Smooth muscle cell (in vitro differentiated cells): ENCODE data around the gene EFCAB7. TPM values are rescaled to one million over a fixed set of nuclear protein-coding genes. Genes with fewer than 3 reads are reported as not detected.

Experiments
- DNase-seq: peaks from one replicate; lab custom pipeline; 2025; ENCODE audit not compliant: unreplicated experiment; lab: John Stamatoyannopoulos, UW
- H2AFZ ChIP-seq: fragments of 200-600 bp; sonication (generic); 2 replicates; pipeline ENCODE4 v1.6.0; 2016; ENCODE audit warnings: antibody characterized with exemption, low read depth, mild to moderate bottlenecking
- H3F3A ChIP-seq: fragments of 200-600 bp; sonication (generic); 2 replicates; pipeline ENCODE4 v1.6.0; 2017; ENCODE audit warnings: antibody characterized with exemption, low read depth
- H3K27ac ChIP-seq: fragments of 200-600 bp; sonication (generic); 2 replicates; pipeline ENCODE4 v1.5.1; 2016; ENCODE audit warnings: low read depth, mild to moderate bottlenecking
- H3K27me3 ChIP-seq: fragments of 200-600 bp; sonication (generic); 2 replicates; pipeline ENCODE4 v1.6.1; 2016; ENCODE audit warnings: low read depth, mild to moderate bottlenecking
- H3K36me3 ChIP-seq: fragments of 200-600 bp; sonication (generic); 2 replicates; pipeline ENCODE4 v1.5.1; 2016; ENCODE audit warnings: low read depth
- H3K4me1 ChIP-seq: fragments of 200-600 bp; sonication (generic); 2 replicates; pipeline ENCODE4 v1.5.1; 2016; ENCODE audit warnings: low read depth
- H3K4me2 ChIP-seq: fragments of 200-600 bp; sonication (generic); 2 replicates; pipeline ENCODE4 v1.6.0; 2016; ENCODE audit warnings: mild to moderate bottlenecking
- H3K4me3 ChIP-seq: fragments of 200-600 bp; sonication (generic); 2 replicates; pipeline ENCODE4 v1.5.1; 2016; ENCODE audit warnings: mild to moderate bottlenecking
- H3K79me2 ChIP-seq: fragments of 200-600 bp; sonication (generic); 2 replicates; pipeline ENCODE4 v1.6.0; 2016; ENCODE audit warnings: low read depth, mild to moderate bottlenecking
- H3K9ac ChIP-seq: fragments of 200-600 bp; sonication (generic); 2 replicates; pipeline ENCODE4 v1.6.0; 2016; ENCODE audit warnings: low read depth
- H3K9me3 ChIP-seq: fragments of 200-600 bp; sonication (generic); replicated peaks from 2 replicates; pipeline ENCODE4 v1.5.1; 2016; ENCODE audit warnings: low read depth
- H4K20me1 ChIP-seq: fragments of 200-600 bp; sonication (generic); 2 replicates; pipeline ENCODE4 v1.6.0; 2016; ENCODE audit warnings: low read depth
- whole genome bisulfite sequencing: methylation state at CpG from one replicate; pipeline ENCODE4 v1.1.7; 2016; ENCODE audit warnings: low lambda C conversion rate; 5-methylcytosine and 5-hydroxymethylcytosine counted together
- polyA plus RNA-seq: library from polyadenylated mRNA; unstranded; fragments of >200 nt; fragmentation: Nextera tagmentation; extraction: Ambion mirVana; gene quantifications from 2 replicates; pipeline ENCODE4 v1.2.1, GENCODE V29; 2016
- total RNA-seq: library from RNA; depleted of rRNA; stranded (reverse); fragments of >200 nt; gene quantifications from 2 replicates; pipeline ENCODE4 v1.2.3, GENCODE V29; 2014
- TF ChIP-seq, protein P1 (sequence below): fragments of 200-600 bp; sonication (generic); IDR thresholded peaks from 2 replicates; pipeline ENCODE4 v1.5.1; 2017; ENCODE audit warnings: borderline replicate concordance, mild to moderate bottlenecking, antibody characterized with exemption; ENCODE audit not compliant: insufficient read depth, poor library complexity, severe bottlenecking

The EFCAB7 gene
- total and polyA plus RNA-seq, 2 experiments from 2014 or later, result 3.5 to 5.4 TPM

DNA sequence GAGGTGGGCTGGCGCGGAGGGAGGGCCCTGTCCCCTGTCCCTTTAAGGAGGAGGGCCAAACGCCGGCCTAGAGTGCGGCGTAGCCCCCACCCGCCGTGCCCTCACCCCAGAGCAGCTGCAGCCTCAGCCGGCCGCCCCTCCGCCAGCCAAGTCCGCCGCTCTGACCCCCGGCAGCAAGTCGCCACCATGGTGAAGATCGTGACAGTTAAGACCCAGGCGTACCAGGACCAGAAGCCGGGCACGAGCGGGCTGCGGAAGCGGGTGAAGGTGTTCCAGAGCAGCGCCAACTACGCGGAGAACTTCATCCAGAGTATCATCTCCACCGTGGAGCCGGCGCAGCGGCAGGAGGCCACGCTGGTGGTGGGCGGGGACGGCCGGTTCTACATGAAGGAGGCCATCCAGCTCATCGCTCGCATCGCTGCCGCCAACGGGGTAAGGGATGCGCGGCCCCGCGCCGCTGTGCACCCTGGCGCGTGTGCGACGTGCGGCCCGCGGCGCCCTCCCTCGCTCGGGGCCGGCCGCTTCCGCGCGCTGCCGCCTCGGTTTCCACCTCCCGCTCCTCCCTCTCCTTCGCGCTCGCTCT is 70.1 kb downstream of the EFCAB7 start, which contains the start of gene PGM1:
PGM1 (plus strand) TSS at position 109 of the 583 bp plus-strand sequence; CDS start at position 187, 78 bp downstream.
- no peaks in the 10 kb centered on the region for H3K36me3 ChIP-seq
- H3K9me3 ChIP-seq, result no peaks in the 10 kb centered on the region
- peak within 1 kb of the TSS; percentile 92 for H3K4me2 ChIP-seq
- H3F3A ChIP-seq, result no peaks in the 10 kb centered on the region
- peak within 1 kb of the TSS; percentile 50 for H3K27ac ChIP-seq
- TF ChIP-seq, protein P1, sequence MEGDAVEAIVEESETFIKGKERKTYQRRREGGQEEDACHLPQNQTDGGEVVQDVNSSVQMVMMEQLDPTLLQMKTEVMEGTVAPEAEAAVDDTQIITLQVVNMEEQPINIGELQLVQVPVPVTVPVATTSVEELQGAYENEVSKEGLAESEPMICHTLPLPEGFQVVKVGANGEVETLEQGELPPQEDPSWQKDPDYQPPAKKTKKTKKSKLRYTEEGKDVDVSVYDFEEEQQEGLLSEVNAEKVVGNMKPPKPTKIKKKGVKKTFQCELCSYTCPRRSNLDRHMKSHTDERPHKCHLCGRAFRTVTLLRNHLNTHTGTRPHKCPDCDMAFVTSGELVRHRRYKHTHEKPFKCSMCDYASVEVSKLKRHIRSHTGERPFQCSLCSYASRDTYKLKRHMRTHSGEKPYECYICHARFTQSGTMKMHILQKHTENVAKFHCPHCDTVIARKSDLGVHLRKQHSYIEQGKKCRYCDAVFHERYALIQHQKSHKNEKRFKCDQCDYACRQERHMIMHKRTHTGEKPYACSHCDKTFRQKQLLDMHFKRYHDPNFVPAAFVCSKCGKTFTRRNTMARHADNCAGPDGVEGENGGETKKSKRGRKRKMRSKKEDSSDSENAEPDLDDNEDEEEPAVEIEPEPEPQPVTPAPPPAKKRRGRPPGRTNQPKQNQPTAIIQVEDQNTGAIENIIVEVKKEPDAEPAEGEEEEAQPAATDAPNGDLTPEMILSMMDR, result no peak
- peak within 1 kb of the TSS; percentile 63 for H3K9ac ChIP-seq
- peak within 1 kb of the TSS; percentile 97 for H3K4me3 ChIP-seq
- peaks cover 20% of the 10 kb centered on the region for H4K20me1 ChIP-seq
- H3K4me1 ChIP-seq, result no peaks in the 10 kb centered on the region
- peaks cover 19% of the 10 kb centered on the region for H3K79me2 ChIP-seq
- under 1% methylated on average over 52 of the region's 64 CpGs for WGBS
- no peaks in the 10 kb centered on the region for H3K27me3 ChIP-seq
- peak within 1 kb of the TSS; percentile 100 for H2AFZ ChIP-seq
- peak; percentile 55 for DNase-seq

DNA sequence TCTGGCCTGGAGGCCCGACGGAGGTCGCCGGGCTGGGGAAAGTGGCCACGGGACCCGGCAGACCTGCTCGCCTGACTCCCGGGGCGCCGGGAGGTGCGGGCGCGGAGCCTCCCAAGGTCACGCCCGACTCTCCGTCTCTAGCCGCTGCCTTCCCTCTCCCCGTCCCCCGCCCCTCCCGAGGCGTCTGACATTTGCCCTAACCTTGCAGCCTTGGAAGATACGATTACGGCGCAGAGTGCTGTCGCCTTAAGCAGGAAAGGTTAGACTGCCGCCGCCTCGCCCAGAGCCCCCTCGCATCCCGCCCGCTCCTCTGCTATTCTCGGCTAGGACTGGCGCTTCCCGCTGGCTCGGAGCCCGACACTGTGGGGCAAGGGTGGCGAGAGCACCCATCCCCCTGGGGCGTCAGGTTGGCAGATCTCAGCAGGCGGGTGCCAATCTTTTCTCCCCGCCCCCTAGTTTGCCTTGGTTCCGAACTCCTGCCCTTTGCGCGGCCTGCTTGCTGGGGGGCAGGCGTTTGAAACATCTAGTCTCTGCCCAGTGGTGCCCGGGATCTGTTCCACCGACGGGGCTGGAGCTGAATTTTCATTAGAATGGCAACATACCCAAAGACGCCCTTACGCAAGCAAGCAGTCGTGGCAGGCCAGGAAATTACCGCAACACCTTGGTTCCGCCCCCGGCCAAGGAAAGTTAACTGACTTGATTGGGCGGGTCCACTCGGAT is 70.7 kb downstream of the EFCAB7 start:
- no peaks in the 10 kb centered on the region for H3F3A ChIP-seq
- WGBS, result 4% methylated on average over 50 of the region's 55 CpGs
- peak overlapping the region; percentile 63 for H3K9ac ChIP-seq
- no peaks in the 10 kb centered on the region for H3K27me3 ChIP-seq
- H3K4me3 ChIP-seq, result peak overlapping the region; percentile 97
- DNase-seq, result peak; percentile 55
- H3K36me3 ChIP-seq, result no peaks in the 10 kb centered on the region
- H4K20me1 ChIP-seq, result peaks cover 26% of the 10 kb centered on the region
- peak overlapping the region; percentile 23 for H3K27ac ChIP-seq
- H3K79me2 ChIP-seq, result peaks cover 19% of the 10 kb centered on the region
- H3K9me3 ChIP-seq, result no peaks in the 10 kb centered on the region
- TF ChIP-seq, protein P1, result no peak
- peak overlapping the region; percentile 100 for H2AFZ ChIP-seq
- peak overlapping the region; percentile 92 for H3K4me2 ChIP-seq
- no peaks in the 10 kb centered on the region for H3K4me1 ChIP-seq

DNA sequence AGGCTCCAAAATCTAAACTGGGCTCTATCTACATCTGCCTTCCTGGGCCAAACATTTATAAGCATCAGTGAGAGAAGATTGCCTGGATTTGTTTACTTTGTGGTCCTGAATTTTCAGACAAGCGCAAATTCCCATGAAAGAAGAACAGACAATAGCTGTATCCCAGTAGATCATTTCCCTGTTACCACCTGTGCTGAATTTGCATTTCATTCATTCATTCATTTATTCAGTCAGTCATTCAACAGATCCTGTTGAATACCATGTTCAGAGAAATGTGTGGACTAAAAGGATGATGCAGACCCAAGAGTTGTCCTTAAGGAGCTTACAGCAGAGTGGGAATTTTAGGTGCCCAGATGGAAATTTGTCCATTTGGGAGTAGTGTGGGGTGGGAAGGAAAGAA is 72.1 kb downstream of the EFCAB7 start:
- Histone ChIP-seq H3K9ac (no peak overlapping the region), H2AFZ (no peak overlapping the region), H3K4me2 (peak overlapping the region; percentile 92), H4K20me1 (peaks cover 37% of the 10 kb centered on the region), H3K4me1 (no peaks in the 10 kb centered on the region), H3K4me3 (no peak overlapping the region), H3K27me3 (no peaks in the 10 kb centered on the region), H3K27ac (no peak overlapping the region), H3K79me2 (peaks cover 19% of the 10 kb centered on the region), H3K9me3 (no peaks in the 10 kb centered on the region), H3F3A (no peaks in the 10 kb centered on the region), H3K36me3 (no peaks in the 10 kb centered on the region)
- WGBS, result 100% methylated on average over 1 of the region's 1 CpG
- no peak for DNase-seq
- TF ChIP-seq, protein P1, result no peak

DNA sequence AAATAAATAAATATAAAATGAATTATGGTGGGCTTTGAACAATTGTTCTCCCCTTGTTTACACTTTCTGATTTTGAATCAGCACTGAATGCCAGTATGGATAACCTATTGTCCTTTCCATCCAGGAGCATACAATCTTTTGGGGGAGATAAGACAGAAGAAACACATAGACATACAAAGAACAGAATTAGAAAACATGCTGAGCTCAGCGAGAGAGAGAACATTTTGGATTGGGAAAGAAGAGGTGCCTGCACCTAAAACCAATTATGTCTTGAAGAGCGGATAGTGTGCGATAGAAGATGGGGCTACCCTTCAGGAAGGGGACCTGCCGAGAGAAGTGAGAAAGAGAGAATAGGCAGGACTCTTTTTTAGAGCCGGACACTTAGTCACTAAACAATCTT is 76.5 kb downstream of the EFCAB7 start:
- 90% methylated on average over 5 of the region's 5 CpGs for WGBS
- DNase-seq, result no peak
- peaks cover 27% of the 10 kb centered on the region for H3K79me2 ChIP-seq

More for the DNA sequence above, 76.5 kb downstream of the EFCAB7 start:
- Histone ChIP-seq H3K4me3 (no peak overlapping the region), H3K4me2 (no peak overlapping the region), H3K36me3 (no peaks in the 10 kb centered on the region), H3K27ac (no peak overlapping the region), H3K9ac (no peak overlapping the region), H2AFZ (no peak overlapping the region), H3K9me3 (no peaks in the 10 kb centered on the region), H3K27me3 (no peaks in the 10 kb centered on the region), H4K20me1 (peaks cover 79% of the 10 kb centered on the region), H3F3A (no peaks in the 10 kb centered on the region), H3K4me1 (no peaks in the 10 kb centered on the region)
- TF ChIP-seq, protein P1, result no peak
